ENCODE data around the gene FAM110D. TPM values are rescaled to one million over a fixed set of nuclear protein-coding genes. Genes with fewer than 3 reads are reported as not detected.

The FAM110D gene
- polyA plus RNA-seq, 10 donors = 0.47 to 1.4 (median 0.75) TPM

GRCh38 chr1:26184883-26185282 lies 26.0 kb downstream of the FAM110D start:
- DNase-seq = no peak

- DNase-seq = no peak
Observed at GRCh38 chr1:26187882-26188281, 29.0 kb downstream of the FAM110D start.

DNA sequence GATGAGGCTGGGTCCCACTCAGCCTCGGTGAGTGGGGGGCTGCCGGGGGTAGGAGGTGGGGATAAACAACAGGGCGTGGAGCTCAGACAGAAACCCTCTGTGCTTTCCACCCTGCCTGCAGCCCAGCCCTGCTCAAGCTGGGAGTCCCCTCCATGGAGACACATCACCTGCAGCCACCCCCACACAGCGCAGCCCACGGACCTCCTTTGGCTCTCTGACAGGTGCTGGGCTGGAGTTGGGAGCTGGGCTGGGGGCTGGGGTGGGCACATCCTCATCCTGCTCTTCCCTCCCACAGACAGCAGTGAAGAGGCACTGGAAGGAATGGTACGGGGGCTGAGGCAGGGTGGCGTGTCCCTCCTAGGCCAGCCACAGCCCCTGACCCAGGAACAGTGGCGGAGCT lies 29.6 kb downstream of the FAM110D start:
- DNase-seq = no peak

GRCh38 chr1:26189331-26189730 lies 30.5 kb downstream of the FAM110D start:
- DNase-seq = no peak

DNA sequence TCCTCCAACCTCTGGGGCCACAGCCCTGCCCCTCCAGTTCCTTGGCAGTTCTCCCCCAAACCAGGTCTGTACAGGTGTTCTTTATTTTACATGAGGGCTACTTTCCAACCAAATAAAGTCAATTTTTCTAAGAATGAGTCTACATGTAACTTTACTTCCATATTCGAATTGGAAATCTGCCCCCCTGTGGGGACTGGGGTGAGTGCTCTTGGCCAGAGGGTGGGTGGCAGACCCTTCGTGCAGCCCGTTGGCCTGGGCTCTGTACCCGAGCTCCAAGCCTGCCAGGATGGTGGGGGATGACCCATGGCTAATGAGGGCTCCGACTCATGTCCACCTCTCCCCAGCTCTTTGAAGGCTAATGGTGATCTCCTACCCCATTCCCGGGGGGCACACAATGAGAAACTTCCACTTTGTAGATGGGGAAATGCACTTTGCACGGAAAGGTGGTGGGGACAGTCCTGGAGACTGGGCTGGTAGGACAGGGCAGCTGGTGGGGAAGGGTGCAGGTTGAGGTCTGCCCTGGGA lies 30.9 kb downstream of the FAM110D start:
- no peak for DNase-seq

DNA sequence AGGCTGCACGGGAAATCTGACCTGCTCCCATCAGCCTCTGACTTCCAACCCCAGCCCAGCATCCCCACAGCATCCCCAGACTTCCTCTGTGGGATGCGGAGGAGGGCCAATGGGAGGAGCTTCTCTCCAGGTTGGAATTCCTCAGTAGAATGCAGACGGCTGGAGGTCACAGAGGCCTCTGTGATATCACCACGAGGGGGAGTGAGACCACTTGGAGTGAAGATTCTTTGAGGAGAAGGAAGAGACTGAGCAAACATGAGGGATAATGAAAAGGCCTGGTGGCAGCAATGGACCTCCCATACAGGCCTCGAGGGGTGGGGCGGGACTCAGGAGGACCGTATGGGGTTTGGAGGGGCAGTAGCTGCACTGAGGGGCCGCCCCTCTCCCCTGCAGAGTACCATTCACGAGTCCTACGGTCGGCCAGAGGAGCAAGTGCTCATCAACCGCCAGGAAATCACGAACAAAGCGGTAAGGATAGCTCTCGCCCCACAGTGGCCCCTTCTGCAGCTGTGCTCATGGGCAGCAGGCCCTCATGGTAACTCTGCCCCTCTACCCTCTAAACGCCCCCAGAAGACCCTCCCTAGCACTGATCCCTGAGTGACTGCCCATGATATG lies 31.6 kb downstream of the FAM110D start, which contains the start of gene CATSPER4:
TSS of gene CATSPER4 (plus strand) at position 230 of the 615 bp plus-strand sequence. CDS start at position 256, 26 bp downstream.
- no peak for DNase-seq

GRCh38 chr1:26191739-26192138 lies 32.9 kb downstream of the FAM110D start:
- no peak for DNase-seq

GRCh38 chr1:26195805-26196204 lies 36.9 kb downstream of the FAM110D start:
- no peak for DNase-seq

DNA sequence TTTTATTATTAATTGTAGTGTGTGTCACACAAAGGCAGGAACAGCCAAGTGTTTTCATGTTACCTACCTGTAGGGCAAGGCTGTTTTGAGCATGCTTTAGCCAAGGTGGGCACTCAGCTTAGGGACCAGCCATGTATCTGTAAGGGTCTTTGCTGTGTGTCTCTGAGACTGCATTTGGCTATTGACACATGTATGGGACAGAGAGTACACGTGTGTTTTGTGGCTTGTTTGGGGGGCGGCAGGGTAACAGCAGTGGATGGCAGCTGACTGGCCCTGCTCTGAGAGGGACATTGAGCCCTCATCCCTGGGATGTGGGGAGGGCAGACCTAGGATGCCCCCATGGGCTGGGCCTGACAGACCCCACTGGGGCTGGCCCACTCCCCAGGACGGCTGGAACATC lies 38.4 kb downstream of the FAM110D start:
- no peak for DNase-seq

- DNase-seq = no peak
Observed at GRCh38 chr1:26197813-26198212, 38.9 kb downstream of the FAM110D start.

DNA sequence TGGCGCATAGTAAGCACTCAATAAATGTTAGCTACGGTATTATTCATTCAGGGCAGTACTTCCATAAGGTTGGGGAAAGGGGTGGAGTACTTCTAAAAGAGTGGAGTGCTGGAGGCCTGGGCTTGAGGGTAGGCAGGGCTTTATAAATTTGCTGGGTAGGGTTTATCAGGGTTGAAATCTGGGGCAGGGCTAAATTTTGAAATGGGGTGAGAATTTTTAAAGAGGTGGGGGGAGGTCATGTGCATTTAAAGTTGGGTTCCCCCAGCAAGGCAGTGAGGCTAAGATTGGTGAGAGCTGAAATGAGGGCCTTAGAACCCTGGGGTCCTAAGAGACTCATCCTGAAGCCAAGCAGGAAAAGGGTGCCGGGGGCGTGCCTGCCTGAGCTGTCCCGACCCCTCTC lies 41.5 kb downstream of the FAM110D start:
- DNase-seq = no peak

DNA sequence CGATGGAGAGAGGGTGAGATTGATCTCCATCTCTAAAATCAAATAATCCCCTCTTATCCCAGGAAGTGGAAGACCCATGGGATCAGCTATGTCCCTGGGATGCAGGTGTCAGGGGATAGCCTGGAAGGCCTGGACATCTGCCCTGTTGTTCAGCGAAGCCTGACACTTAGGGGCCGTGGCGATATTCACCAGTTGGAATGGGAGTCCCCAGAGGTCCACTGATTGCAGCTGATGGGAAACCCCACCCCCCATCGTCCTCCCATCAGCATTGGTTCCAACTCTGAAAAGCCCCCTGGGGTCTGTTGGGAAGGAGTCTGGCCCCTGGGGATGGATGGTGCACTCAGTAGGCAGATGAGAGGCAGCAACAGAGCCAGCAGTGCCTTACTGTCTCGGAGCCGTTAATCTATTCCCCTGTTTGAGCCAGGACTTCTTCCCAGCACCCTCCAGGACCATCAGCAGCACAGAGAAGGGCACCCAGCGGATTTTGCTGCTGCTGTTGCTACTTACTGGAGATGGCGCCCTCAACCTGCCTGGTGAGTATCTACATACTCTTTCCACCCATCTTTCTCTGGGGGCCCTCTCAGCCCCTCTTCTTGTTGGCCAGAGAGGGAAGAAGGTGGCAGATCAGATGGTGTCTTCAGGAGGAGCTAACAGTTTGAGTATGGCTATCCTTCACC lies 44.9 kb downstream of the FAM110D start:
- no peak for DNase-seq

- no peak for DNase-seq
Observed at GRCh38 chr1:26210147-26210870, 51.4 kb downstream of the FAM110D start.

- DNase-seq = no peak
Observed at GRCh38 chr1:26212726-26213125, 53.8 kb downstream of the FAM110D start.

- DNase-seq = no peak
Observed at GRCh38 chr1:26213335-26213905, 54.5 kb downstream of the FAM110D start.

Other genes with a start within 250 kb of the FAM110D start
- 10 to 100 TPM; 30.1 to 83.9 (median 59.1) TPM for gene PAFAH2, start 161.0 kb upstream of the FAM110D start, polyA plus RNA-seq (ENCODE audit: insufficient read length in 10 of 10)
- 1 to 10 TPM; 1.7 to 7.3 (median 3.2) TPM for gene EXTL1, start 137.3 kb upstream of the FAM110D start, polyA plus RNA-seq (ENCODE audit: insufficient read length in 10 of 10)
- 1 to 10 TPM in 1 of 10 donors, under 1 TPM in 9; 0.16 to 1.1 (median 0.55) TPM for gene SLC30A2, start 113.0 kb upstream of the FAM110D start, polyA plus RNA-seq (ENCODE audit: insufficient read length in 10 of 10)
- gene TRIM63, start 91.4 kb upstream of the FAM110D start, polyA plus RNA-seq (ENCODE audit: insufficient read length in 10 of 10) = 10 to 100 TPM; 23.1 to 48.6 (median 36.4) TPM
- 1 to 10 TPM; 5.9 to 8.8 (median 6.8) TPM for gene PDIK1L, start 47.3 kb upstream of the FAM110D start, polyA plus RNA-seq (ENCODE audit: insufficient read length in 10 of 10)
- not detected for gene C1orf232, start 9.9 kb downstream of the FAM110D start, polyA plus RNA-seq (ENCODE audit: insufficient read length in 10 of 10)
- gene ZNF593, start 10.8 kb downstream of the FAM110D start, polyA plus RNA-seq (ENCODE audit: insufficient read length in 10 of 10) = 10 to 100 TPM; 10.3 to 21.7 (median 16.6) TPM
- gene ZNF593OS, start 12.8 kb downstream of the FAM110D start, polyA plus RNA-seq (ENCODE audit: insufficient read length in 10 of 10) = 1 to 10 TPM in 8 of 10 donors, under 1 TPM in 2; 0.60 to 2.1 (median 1.4) TPM
- gene CNKSR1, start 18.4 kb downstream of the FAM110D start, polyA plus RNA-seq (ENCODE audit: insufficient read length in 10 of 10) = 1 to 10 TPM in 9 of 10 donors, under 1 TPM in 1; 0.97 to 3.9 (median 2.1) TPM
- not detected for gene CATSPER4, start 31.5 kb downstream of the FAM110D start, polyA plus RNA-seq (ENCODE audit: insufficient read length in 10 of 10)
- gene CEP85, start 75.1 kb downstream of the FAM110D start, polyA plus RNA-seq (ENCODE audit: insufficient read length in 10 of 10) = 10 to 100 TPM; 17.4 to 28.2 (median 22.9) TPM
- gene SH3BGRL3, start 121.0 kb downstream of the FAM110D start, polyA plus RNA-seq (ENCODE audit: insufficient read length in 10 of 10) = 10 to 100 TPM; 46.1 to 79.3 (median 64.6) TPM
- gene UBXN11, start 147.6 kb downstream of the FAM110D start, polyA plus RNA-seq (ENCODE audit: insufficient read length in 10 of 10) = 10 to 100 TPM in 2 of 10 donors, 1 to 10 TPM in 8; 5.2 to 13.8 (median 8.0) TPM
- 10 to 100 TPM in 2 of 10 donors, 1 to 10 TPM in 6, under 1 TPM in 2; 0.66 to 43.2 (median 2.4) TPM for gene CD52, start 158.9 kb downstream of the FAM110D start, polyA plus RNA-seq (ENCODE audit: insufficient read length in 10 of 10)
- gene CRYBG2, start 195.1 kb downstream of the FAM110D start, polyA plus RNA-seq (ENCODE audit: insufficient read length in 10 of 10) = 1 to 10 TPM in 2 of 10 donors, under 1 TPM in 2, not detected in 6; 0.05 to 2.8 (median 1.2) TPM
- gene ZNF683, start 213.7 kb downstream of the FAM110D start, polyA plus RNA-seq (ENCODE audit: insufficient read length in 10 of 10) = not detected

Data from muscle of back (tissue), 11 donors.